NCI-H128 (cell line): ENCODE measurements around the gene FOXN3.

ENCODE experiments used
- DNase-seq: peaks from one replicate; lab custom pipeline; 2025; ENCODE audit not compliant: unreplicated experiment; lab: John Stamatoyannopoulos, UW

FOXN3 gene

GRCh38 chr14:89417091-89417464 is at the start of gene FOXN3:
Gene FOXN3, minus strand, starts transcription at chr14:89417233. Its CDS starts 4,757 bp downstream, at chr14:89412476.
- peak; percentile 73 for DNase-seq

GRCh38 chr14:89466484-89466883 is 49.5 kb upstream of the FOXN3 start:
- DNase-seq: no peak

GRCh38 chr14:89465876-89466275 is 48.8 kb upstream of the FOXN3 start:
- DNase-seq: no peak

GRCh38 chr14:89461256-89461655 is 44.2 kb upstream of the FOXN3 start:
- no peak for DNase-seq

- DNase-seq: no peak
These were observed 41.8 kb upstream of the FOXN3 start for GRCh38 chr14:89458713-89459420.

- no peak for DNase-seq
These were observed 40.0 kb upstream of the FOXN3 start for GRCh38 chr14:89457007-89457406.

- no peak for DNase-seq
These were observed 38.4 kb upstream of the FOXN3 start for GRCh38 chr14:89455412-89455811.

GRCh38 chr14:89454996-89455395 is 38.0 kb upstream of the FOXN3 start:
- no peak for DNase-seq

- DNase-seq: no peak
These were observed 35.2 kb upstream of the FOXN3 start for GRCh38 chr14:89452281-89452680.

- no peak for DNase-seq
These were observed 34.2 kb upstream of the FOXN3 start for GRCh38 chr14:89451229-89451628.

GRCh38 chr14:89447182-89447944 is 30.3 kb upstream of the FOXN3 start:
- DNase-seq: no peak

- no peak for DNase-seq
These were observed 28.4 kb upstream of the FOXN3 start for GRCh38 chr14:89445273-89445973.

GRCh38 chr14:89444516-89445125 is 27.6 kb upstream of the FOXN3 start:
- no peak for DNase-seq

GRCh38 chr14:89444044-89444443 is 27.0 kb upstream of the FOXN3 start:
- DNase-seq: no peak

GRCh38 chr14:89443042-89443629 is 26.1 kb upstream of the FOXN3 start:
- no peak for DNase-seq

- DNase-seq: no peak
These were observed 25.2 kb upstream of the FOXN3 start for GRCh38 chr14:89442280-89442679.

GRCh38 chr14:89440986-89441909 is 24.2 kb upstream of the FOXN3 start:
- no peak for DNase-seq

GRCh38 chr14:89435892-89436656 is 19.0 kb upstream of the FOXN3 start:
- DNase-seq: no peak

GRCh38 chr14:89435492-89435891 is 18.5 kb upstream of the FOXN3 start:
- DNase-seq: no peak
